Measurements from ENCODE around the gene PRSS27.
A peak's percentile ranks its signal among the peaks of the same experiment; 100 is the strongest.

PRSS27 gene
- 1.5 to 1.6 reads per million in 2 donors for total RNA-seq

DNA sequence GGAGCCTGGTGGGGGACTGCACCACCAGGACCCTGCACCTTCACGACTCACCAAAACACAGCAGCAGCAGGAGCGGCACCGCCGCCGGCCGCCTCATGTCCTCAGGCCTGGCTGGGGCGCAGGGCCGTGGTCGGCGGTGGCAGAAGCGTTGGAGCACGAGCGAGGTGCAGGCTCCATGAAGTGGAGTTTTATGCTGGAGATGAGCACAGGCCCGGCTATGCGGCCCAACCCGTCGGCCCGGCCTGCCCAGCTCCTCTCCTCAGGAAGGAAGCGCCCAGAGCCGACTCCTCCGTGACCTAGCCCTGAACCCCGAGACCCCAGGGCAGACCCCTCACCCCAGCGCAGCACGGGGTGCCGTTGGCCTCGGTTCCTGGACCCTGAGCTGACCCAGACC, at the start of gene PRSS27:
TSS of gene PRSS27 (minus strand) at position 161 of the 394 bp plus-strand sequence. CDS start at position 97, 64 bp downstream.
- DNase-seq, result no peak

DNA sequence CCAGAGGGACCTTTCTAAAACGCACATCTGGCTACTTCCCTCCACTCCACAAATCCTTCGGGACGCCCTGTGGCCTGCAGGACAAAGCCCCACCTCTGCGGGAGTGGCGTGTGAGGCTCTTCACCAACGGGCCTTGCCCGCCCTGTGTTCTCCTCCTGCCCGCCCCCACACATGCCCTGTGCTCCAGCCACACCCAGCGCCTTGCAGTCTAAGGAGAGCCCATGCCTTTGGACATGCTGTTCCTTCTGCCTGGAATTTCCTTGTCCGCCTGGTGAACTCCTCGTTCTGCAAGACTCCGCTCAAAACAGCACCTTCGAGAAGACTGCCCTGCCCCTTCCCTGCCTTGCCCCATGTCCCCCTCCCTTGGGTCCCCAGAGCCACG, 49.6 kb upstream of the PRSS27 start:
- no peak for DNase-seq

DNA sequence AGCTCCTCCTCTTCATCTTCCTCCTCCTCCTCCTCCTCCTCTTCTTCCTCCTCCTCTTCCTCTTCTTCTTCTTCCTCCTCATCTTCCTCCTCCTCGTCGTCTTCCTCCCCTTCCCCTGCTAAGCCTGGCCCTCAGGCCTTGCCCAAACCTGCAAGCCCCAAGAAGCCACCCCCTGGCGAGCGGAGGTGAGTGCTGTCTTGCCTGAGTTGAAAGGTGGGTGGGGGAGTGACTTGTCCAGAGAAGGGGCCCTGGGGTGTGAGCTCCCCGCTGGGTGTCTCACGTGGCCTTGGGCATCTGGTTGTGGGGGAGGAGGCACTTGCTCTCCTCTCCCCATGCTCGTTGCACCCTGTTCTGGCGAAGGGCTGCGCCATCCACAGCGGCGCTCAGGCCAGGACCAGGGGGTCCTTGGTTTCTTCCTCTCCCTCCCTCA, 49.1 kb upstream of the PRSS27 start:
- no peak for DNase-seq

DNA sequence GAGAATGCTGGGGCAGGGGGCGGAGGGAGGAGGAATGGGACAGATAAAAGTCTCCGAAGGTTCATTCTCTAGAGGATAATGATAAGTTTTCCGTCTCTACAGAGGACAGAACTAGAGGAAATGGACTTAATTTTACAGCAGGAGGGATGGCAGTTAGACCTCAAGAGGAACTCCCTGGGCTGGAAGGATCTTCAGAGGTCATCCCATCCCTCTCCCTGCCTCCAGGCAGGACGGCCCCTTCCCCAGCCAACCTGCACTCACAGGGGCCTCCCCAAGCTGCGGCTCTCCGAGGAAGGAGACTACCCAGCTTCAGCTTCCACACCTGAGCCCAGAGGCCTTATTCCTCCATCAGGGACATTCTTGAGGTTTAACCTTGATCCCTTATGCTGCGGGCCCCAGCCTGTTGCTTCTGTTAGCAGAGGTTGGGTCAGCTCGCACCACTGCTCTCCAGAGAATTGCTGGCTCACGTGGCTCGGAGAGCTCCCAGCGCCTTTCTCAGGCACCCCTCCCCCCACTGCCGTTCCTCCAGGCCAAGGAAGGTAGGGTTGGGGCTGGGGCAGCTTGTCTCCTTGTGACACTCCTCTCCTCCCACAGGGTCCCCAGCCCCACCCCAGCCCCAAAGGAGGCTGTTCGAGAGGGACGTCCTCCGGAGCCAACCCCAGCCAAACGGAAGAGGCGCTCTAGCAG, 48.5 kb upstream of the PRSS27 start:
- DNase-seq, result no peak

DNA sequence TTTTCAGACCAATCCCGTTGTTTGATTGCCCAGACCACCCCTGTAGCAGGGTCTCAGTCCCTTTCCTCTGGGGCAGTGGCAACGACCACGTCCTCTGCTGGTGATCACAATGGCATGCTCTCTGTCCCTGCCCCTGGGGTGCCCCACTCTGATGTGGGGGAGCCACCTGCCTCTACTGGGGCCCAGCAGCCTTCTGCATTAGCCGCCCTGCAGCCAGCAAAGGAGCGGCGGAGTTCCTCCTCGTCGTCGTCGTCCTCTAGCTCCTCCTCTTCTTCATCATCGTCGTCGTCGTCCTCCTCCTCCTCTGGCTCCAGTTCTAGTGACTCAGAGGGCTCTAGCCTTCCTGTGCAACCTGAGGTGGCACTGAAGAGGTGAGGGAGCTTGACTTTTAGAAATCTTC, 47.9 kb upstream of the PRSS27 start:
- no peak for DNase-seq

DNA sequence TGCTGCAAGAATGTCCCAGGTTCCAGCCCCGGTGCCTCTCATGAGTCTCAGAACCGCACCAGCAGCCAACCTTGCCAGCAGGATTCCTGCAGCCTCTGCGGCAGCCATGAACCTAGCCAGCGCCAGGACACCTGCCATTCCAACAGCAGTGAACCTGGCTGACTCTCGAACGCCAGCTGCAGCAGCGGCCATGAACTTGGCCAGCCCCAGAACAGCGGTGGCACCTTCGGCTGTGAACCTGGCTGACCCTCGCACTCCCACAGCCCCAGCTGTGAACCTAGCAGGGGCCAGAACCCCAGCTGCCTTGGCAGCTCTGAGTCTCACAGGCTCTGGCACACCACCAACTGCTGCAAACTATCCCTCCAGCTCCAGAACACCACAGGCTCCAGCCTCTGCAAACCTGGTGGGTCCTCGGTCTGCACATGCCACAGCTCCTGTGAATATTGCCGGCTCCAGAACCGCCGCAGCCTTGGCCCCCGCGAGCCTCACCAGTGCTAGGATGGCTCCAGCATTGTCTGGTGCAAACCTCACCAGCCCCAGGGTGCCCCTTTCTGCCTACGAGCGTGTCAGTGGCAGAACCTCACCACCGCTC, 47.2 kb upstream of the PRSS27 start:
- DNase-seq, result no peak

DNA sequence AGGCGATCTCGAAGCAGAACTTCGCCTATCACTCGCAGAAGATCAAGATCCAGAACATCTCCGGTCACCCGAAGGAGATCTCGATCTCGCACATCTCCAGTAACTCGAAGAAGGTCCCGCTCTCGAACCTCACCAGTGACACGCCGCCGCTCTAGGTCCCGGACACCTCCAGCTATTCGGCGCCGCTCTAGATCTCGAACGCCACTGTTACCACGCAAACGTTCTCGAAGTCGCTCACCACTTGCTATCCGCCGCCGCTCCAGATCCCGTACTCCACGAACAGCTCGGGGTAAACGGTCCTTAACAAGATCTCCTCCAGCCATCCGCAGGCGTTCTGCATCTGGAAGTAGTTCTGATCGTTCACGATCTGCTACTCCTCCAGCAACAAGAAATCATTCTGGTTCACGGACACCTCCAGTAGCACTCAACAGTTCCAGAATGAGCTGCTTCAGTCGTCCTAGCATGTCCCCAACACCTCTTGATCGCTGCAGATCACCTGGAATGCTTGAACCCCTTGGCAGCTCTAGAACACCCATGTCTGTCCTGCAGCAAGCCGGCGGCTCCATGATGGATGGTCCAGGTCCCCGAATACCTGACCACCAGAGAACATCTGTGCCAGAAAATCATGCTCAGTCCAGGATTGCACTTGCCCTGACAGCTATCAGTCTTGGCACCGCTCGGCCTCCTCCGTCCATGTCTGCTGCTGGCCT, 46.6 kb upstream of the PRSS27 start:
- no peak for DNase-seq

DNA sequence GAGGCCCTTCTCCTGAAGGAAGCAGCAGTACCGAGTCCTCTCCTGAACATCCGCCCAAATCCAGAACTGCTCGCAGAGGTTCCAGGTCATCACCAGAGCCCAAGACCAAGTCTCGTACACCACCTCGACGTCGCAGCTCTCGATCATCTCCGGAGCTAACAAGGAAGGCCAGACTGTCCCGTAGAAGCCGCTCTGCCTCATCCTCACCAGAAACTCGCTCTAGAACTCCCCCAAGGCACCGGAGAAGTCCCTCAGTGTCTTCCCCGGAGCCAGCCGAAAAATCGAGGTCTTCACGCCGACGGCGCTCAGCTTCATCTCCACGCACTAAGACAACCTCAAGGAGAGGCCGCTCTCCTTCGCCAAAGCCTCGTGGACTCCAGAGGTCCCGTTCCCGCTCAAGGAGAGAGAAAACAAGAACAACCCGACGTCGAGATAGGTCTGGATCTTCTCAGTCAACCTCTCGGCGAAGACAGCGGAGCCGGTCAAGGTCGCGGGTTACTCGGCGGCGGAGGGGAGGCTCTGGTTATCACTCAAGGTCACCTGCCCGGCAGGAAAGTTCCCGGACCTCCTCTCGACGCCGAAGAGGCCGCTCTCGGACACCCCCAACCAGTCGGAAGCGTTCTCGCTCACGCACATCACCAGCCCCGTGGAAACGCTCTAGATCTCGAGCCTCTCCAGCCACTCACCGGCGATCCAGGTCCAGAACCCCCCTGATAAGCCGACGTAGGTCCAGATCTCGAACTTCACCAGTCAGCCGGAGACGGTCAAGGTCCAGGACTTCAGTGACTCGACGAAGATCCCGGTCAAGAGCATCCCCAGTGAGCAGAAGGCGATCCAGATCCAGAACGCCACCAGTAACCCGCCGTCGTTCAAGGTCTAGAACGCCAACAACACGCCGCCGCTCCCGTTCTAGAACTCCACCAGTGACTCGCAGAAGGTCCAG, 45.7 kb upstream of the PRSS27 start:
- DNase-seq, result no peak

DNA sequence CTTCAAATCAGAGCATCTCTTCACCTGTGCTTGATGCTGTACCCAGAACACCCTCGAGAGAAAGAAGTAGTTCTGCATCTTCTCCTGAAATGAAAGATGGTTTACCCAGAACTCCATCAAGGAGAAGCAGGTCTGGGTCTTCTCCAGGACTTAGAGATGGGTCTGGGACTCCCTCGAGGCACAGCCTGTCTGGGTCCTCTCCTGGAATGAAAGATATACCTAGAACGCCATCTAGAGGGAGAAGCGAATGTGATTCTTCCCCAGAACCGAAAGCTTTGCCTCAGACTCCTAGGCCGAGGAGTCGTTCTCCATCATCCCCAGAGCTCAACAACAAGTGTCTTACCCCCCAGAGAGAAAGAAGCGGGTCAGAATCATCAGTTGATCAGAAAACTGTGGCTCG, 44.7 kb upstream of the PRSS27 start:
- no peak for DNase-seq

DNA sequence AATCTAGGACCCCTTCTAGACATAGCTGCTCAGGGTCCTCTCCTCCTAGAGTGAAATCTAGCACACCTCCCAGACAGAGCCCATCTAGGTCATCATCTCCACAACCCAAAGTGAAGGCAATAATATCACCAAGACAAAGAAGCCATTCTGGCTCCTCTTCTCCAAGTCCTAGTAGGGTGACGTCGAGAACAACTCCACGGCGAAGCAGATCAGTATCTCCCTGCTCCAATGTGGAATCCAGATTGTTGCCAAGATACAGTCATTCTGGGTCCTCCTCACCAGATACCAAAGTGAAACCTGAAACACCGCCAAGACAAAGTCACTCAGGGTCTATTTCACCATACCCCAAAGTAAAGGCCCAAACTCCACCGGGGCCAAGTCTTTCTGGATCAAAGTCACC, 43.1 kb upstream of the PRSS27 start:
- DNase-seq, result no peak

DNA sequence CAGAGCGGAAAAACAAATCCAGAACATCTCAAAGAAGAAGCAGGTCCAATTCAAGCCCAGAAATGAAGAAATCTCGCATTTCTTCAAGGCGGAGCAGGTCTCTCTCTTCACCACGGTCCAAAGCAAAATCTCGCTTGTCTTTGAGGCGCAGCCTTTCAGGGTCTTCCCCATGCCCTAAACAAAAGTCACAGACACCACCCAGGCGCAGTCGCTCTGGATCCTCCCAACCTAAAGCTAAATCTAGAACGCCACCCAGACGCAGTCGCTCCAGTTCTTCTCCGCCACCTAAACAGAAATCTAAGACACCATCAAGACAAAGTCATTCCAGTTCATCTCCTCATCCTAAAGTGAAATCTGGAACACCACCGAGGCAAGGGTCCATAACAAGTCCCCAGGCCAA, 42.7 kb upstream of the PRSS27 start:
- no peak for DNase-seq

DNA sequence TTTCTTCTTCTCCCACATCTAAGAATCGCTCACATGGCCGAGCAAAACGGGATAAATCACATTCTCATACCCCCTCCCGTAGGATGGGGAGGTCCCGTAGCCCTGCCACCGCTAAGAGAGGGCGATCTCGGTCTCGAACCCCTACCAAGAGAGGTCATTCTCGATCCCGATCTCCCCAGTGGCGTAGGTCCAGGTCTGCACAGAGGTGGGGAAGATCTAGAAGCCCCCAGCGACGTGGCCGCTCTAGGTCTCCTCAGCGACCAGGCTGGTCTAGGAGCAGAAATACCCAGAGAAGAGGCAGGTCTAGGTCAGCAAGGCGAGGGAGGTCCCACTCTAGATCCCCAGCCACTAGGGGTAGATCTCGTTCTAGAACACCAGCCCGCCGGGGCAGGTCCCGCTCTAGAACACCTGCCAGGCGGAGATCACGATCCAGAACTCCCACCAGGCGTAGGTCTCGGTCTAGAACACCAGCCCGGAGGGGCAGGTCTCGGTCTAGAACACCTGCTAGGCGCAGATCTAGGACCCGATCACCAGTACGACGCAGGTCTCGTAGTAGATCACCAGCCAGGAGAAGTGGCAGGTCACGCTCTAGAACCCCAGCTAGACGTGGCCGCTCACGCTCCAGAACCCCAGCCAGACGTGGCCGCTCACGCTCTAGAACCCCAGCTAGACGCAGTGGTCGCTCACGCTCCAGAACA, 42.0 kb upstream of the PRSS27 start:
- no peak for DNase-seq

DNA sequence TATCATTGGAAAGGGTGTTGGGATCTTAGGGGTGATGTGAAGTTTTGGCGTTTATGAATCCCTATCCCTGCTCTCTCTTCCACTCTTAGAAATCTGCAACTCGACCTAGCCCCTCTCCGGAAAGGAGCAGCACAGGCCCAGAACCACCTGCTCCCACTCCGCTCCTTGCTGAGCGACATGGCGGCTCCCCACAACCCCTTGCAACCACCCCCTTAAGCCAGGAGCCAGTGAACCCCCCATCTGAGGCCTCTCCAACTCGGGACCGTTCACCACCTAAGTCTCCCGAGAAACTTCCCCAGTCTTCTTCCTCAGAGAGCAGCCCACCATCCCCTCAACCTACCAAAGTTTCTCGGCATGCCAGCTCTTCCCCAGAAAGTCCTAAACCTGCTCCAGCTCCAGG, 41.4 kb upstream of the PRSS27 start:
- DNase-seq, result no peak

DNA sequence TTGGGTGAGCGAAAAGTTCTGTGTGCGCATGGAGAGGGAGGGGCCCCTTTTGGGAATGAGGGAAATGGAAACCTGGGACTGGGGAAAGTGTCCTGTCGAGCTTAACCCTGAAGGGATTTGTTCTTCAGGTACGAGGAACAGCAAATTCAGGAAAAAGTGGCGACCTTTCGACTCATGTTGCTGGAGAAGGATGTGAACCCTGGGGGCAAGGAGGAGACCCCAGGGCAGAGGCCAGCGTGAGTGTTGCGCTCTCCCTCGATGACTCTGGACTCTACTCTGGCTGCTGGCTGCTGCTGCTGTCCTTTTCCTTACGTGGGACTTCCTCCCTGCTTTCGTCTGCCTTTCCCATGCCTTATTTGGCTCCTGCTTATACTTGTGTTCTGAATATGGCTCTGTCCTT, 37.3 kb upstream of the PRSS27 start:
- DNase-seq, result no peak

DNA sequence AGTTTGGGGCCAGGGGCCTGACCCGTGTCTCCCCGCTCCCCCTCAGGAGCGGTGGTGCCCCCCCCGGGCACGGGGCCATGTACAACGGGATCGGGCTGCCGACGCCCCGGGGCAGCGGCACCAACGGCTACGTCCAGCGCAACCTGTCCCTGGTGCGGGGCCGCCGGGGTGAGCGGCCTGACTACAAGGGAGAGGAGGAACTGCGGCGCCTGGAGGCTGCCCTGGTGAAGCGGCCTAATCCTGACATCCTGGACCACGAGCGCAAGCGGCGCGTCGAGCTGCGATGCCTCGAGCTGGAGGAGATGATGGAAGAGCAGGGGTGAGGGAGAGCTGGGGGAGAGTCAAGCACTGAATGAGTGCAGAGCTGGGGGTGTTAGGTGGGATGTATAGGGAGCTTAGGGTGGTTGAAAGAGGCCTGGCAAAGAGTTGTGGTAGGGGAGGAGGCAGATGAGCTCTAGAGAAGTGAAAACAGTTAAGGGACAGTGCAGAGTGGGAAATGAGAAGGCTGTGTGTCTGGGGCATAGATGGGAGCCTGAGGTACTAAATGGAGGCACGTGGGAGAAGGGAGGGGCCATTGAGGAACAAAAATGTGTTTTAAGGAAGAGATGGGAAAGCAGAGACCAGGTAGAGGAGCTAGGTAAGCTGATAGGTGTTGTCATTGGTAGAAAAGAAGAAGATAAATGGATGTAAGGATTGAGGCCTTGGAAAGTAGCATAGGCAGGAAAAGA, 36.4 kb upstream of the PRSS27 start:
- no peak for DNase-seq

DNA sequence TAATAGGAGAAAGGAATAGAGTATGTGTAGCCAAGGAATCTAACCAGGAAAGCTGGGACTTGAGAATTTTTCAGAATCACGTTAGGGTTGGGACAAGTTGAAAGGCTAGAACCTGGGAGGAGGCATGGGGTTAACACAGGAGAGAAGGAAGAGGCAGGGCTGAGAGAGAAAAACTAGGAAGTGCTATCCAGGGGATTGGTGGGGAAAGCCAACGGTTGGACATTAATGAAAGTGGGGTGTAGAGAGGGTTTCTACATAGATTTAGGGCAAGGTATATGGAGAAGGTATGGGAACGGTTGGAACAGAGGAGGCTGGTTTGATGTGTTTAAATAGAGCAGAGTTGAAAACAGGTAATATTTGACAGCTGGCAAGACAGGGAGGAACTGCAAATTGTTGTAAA, 35.1 kb upstream of the PRSS27 start:
- DNase-seq, result no peak

DNA sequence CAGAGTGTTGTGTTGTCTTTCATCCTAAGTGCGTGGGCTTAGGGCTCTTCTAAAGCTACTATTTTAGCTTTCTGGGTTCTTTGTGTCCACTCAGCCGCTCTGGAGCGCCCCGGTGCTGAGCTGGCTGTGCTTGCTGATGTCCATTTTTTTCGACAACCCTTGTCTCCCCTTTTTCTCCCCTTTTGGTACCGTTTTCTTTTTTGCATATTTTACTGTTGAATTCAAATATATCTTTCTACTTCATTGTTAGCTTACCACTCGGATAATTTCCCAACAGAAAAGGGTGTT, 33.7 kb upstream of the PRSS27 start:
- no peak for DNase-seq

DNA sequence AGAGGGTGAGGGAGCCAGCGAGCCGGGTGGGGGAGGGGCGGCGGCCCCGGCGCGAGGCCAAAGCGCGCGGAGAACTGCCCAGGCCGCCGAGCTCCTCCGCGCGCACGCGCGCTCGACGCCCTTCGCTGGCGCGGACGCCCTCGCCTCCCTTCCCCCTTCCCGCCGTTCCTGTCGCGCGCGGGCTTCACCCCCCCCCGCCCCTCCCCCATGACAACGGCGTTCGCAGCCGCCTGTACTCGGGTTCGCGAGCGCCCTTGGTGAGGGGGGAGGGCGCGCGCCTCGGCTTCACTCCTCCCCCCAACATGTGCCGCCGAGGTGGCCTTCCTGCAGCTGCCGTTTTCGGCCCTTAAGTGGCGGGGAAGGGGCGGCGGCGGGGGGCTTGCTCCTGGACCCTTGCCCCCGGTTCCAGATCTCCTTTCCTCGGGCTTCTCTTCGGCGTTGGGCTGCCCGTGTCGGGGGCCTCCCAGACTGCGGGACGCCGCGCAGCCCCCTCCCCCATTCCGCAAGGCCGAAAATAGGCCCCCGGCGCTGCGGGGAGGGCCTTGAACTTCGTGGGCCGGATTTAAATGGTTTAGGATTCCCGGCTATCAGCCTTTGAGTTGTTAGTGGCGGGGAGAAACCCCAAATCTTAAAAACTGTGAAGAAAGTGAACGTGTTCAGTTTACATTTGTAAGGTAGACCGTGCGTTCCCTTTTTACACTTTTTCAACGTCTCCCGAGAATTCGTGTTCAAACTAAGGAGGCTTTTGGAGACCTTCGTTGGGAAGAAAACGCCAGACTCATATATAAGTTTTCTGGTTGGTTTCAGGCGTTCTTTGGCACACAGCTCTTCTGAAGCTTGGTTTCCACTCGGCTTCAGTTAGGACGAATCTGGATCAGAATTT, 33.1 kb upstream of the PRSS27 start:
- DNase-seq, result peak in 2 of 5 experiments; percentile 61 to 84

DNA sequence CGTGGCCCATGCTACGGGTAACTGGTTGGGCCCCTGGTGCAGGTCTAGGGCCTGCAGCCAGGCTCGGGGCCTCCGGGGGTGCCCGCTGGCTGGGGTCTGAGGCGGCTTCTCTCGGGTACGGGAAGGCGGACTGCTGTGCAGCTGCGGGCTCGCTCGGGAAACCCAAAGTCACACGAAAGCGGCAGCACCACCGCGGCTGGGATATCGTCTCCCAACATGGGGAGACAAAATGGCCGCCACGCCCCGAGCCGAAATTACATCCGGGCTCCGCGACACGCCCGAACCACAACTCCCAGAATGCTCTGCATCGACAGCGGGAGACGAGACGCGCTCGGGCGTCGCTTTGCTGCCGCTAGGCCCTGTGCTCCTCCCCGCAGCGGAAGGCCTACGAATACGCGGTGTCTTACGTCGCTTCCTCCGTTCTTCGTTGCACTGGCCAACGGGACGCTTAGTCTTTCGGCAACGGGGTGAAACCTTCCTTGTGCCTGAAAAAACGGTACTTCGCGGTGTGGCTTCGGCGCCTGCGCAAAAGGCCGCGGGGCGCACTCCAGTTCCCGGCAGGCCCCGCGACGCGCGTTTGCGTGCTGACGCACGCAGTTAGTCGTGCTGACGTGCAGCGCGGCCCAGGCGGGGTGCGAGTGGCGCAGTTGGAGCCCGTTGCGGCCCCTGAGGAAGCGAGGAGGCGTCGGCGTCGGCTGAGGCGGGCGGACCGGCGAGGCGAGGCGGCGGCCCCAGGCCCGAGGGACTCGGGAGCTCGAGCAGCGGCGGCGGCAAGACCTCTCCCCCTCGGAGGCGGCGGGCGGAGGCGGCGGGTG, 32.2 kb upstream of the PRSS27 start, which contains the start of gene SRRM2:
TSS of gene SRRM2 (plus strand) at position 604 of the 815 bp plus-strand sequence. CDS start 3,727 bp downstream, outside the sequence.
- DNase-seq, result peak; percentile 82 to 99 (median 92)

DNA sequence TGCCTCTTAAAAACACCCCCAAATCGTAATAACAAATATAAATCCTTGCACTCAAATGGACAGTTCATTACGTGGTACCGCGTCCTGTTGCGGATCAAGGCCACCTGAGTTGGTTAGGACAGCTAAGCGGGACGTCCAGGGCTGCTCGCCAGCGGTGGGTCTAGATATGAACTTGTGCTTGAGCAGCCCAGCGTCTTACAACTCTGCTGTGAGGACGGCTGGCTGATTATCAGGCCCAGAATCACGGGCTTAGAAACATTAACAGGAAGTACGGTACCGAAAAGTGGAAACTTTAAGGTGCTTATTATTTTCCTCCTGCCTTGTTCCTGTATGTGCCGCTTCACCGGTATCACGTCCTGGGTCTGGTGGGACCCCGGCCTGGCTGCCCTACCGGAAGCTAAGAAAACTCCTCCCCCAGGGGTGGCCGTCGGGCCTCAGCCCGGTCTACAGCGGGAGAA, 31.6 kb upstream of the PRSS27 start:
- no peak for DNase-seq
